Muscle layer of duodenum (tissue), 2 donors: ENCODE results near the gene ZNF189.

Experiments used
- H3K27ac ChIP-seq: one replicate; pipeline ENCODE4 v1.7.0; 2013; ENCODE audit warnings: mild to moderate bottlenecking, low read length
- H3K27me3 ChIP-seq: one replicate; pipeline ENCODE4 v1.7.0; 2013; ENCODE audit warnings: low read depth, mild to moderate bottlenecking, control low read depth, low read length
- H3K36me3 ChIP-seq, 2 donors: one replicate each; pipeline ENCODE4 v1.7.0; 2013; ENCODE audit warnings: low read length in 2 of 2, control low read depth in 1 of 2, mild to moderate bottlenecking in 1 of 2; ENCODE audit not compliant: insufficient read depth in 2 of 2, control insufficient read depth in 1 of 2
- H3K4me1 ChIP-seq, 2 donors: one replicate each; pipeline ENCODE4 v1.7.0; 2013; ENCODE audit warnings: low read length in 2 of 2, mild to moderate bottlenecking in 2 of 2, control low read depth in 1 of 2, moderate library complexity in 1 of 2; ENCODE audit not compliant: insufficient read depth in 2 of 2, control insufficient read depth in 1 of 2
- H3K4me3 ChIP-seq, 2 donors: one replicate each; pipeline ENCODE4 v1.7.0; 2013; ENCODE audit warnings: low read length in 2 of 2, low read depth in 1 of 2, mild to moderate bottlenecking in 1 of 2
- H3K9me3 ChIP-seq, 2 donors: one replicate each; pipeline ENCODE4 v1.7.0; 2013; ENCODE audit warnings: low read length in 2 of 2, control low read depth in 1 of 2, mild to moderate bottlenecking in 1 of 2; ENCODE audit not compliant: control insufficient read depth in 1 of 2
- donor health status: healthy.

Gene ZNF189

DNA sequence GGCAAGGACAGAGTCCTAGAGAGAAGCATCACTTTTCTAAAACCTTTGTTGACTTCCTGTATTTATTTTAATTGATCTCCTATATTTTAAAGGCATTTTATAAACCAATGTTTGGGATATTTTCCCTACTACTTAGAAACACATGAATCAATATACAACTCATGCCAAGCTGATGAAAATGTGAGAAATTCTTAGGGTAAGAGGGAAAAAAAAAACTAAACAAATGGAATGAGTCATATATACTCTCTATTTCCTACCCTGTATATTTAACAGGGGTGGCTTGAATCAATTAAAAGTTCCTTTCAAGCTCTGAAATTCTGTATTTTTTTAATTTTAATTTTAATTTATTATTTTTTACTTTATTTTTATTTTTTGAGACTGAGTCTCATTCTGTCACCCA, 33.5 kb upstream of the ZNF189 start:
- no peaks in the 10 kb centered on the region for H3K27me3 ChIP-seq
- H3K27ac ChIP-seq: no peak overlapping the region
- no peaks in the 10 kb centered on the region for H3K9me3 ChIP-seq
- no peaks in the 10 kb centered on the region for H3K4me1 ChIP-seq
- H3K36me3 ChIP-seq: no peaks in the 10 kb centered on the region
- no peak overlapping the region for H3K4me3 ChIP-seq

DNA sequence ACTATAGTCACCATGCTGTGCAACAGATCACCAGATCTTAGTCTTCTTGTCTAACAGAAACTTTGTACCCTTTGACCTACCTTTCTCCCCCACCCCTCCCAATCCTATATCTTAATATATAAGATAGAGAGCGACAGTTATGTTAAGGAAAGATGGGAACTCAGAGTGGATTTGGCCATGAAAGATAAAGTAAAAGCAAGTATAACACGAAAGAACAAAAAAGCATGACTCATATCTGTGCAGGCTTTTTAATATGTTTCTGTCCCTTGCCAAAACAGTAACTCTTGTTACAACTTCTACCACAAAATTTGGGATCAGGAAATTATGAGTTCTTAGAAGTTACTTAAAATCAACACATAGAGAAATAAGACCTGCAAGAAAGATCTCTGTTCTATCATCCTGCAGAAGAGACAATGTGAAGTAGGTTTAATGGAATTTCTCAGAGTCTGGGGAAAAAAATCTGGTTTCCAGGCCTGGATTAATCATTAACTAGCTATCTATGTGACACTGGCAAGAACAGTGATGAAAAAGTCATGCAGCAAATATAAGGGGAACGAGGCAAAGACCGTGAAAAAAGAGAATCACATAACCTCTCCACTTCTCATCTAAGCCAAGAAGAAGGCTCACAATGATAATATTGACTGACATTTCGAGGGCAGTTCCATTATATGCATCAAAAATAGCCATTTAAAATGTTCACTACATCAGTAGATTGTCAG, 32.5 kb upstream of the ZNF189 start:
- no peaks in the 10 kb centered on the region for H3K27me3 ChIP-seq
- no peaks in the 10 kb centered on the region for H3K9me3 ChIP-seq
- H3K27ac ChIP-seq: no peak overlapping the region
- no peaks in the 10 kb centered on the region for H3K4me1 ChIP-seq
- H3K36me3 ChIP-seq: no peaks in the 10 kb centered on the region
- H3K4me3 ChIP-seq: no peak overlapping the region

DNA sequence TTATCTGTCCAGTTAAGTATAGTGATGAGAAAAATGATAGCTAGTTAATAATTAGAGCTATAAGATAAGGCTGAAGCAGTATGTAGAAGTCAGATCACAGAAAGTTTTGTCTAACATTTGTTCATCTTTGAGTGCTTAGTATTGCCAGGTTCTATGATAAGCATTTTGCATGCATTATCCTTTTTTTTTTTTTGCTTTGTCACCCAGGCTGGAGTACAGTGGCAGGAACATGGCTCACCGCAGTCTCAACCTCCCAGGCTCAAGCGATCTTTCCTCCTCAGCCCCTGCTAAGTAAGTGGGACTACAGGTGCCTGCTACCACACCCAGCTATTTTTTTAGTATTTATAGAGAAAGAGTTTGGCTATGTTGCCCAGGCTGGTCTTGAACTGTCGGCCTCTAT, 31.3 kb upstream of the ZNF189 start:
- H3K9me3 ChIP-seq: no peaks in the 10 kb centered on the region
- H3K27ac ChIP-seq: no peak overlapping the region
- H3K36me3 ChIP-seq: no peaks in the 10 kb centered on the region
- no peaks in the 10 kb centered on the region for H3K27me3 ChIP-seq
- no peaks in the 10 kb centered on the region for H3K4me1 ChIP-seq
- H3K4me3 ChIP-seq: no peak overlapping the region

DNA sequence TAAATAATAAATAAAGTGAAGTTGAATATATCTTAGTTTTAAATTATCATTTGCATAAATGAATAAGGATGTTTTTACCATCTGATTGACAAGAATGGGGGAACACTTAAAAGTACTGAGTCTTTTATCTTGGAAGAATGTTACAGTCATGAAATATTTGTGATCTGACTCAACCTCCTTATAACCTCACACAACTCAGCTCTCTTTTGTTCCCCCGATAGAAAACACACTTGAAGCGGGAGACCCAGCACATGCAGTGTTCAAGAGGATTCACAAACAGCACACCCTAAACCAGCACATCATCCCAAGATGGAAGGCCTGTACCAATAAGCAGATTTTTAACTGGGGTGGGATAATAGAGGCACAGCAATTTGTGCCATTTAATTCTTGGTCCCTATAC, 29.4 kb upstream of the ZNF189 start:
- Histone ChIP-seq H3K9me3 (no peaks in the 10 kb centered on the region), H3K27ac (no peak overlapping the region), H3K4me3 (no peak overlapping the region), H3K4me1 (no peaks in the 10 kb centered on the region), H3K36me3 (no peaks in the 10 kb centered on the region), H3K27me3 (no peaks in the 10 kb centered on the region)

DNA sequence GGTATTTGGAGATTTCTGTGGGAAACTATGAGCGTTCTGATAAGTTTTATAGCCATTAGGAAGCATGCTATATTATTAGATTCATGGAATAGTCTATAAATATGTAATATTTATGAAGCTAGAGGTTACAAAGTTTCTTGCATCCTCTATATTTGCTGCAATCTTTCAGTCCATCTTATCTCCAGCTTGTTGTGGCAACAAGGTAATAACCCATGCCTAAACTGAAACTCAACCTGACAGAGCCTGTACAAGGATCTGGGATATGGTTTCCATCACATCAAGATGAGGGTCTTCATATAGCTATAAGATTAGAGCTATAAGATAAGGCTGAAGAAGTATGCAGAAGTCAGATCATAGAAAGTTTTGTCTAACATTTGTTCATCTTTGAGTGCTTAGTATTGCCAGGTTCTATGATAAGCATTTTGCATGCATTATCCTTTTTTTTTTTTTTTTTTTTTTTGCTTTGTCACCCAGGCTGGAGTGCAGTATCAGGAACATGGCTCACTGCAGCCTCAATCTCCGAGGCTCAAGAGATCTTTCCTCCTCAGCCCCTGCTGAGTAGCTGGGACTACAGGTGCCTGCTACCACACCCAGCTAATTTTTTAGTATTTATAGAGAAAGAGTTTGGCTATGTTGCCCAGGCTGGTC, 28.6 kb upstream of the ZNF189 start:
- peaks cover 2% of the 10 kb centered on the region for H3K27me3 ChIP-seq
- H3K36me3 ChIP-seq: no peaks in the 10 kb centered on the region
- H3K4me1 ChIP-seq: no peaks in the 10 kb centered on the region
- H3K9me3 ChIP-seq: no peaks in the 10 kb centered on the region
- no peak overlapping the region for H3K4me3 ChIP-seq
- H3K27ac ChIP-seq: no peak overlapping the region

DNA sequence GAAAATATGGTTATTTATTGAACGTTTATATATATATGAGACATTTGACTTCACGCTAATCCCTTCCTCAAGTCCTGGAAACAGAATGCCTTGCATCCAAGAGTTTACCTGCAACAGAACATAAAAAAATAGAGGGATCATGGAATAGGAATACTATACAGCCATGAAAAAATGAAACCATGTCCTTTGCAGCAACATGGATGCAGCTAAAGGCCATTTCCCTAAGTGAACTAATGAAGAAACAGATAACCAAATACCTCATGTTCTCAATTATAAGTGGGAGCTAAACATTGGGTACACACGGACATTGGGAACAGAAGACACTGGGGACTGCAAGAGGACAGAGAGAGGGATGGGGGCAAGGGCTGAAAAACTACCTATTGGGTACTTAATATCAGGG, 26.8 kb upstream of the ZNF189 start:
- H3K9me3 ChIP-seq: peaks cover 0 to 3% of the 10 kb centered on the region in 2 donors
- no peaks in the 10 kb centered on the region for H3K36me3 ChIP-seq
- H3K4me1 ChIP-seq: no peaks in the 10 kb centered on the region
- no peak overlapping the region for H3K4me3 ChIP-seq
- H3K27ac ChIP-seq: no peak overlapping the region
- peaks cover 5% of the 10 kb centered on the region for H3K27me3 ChIP-seq

DNA sequence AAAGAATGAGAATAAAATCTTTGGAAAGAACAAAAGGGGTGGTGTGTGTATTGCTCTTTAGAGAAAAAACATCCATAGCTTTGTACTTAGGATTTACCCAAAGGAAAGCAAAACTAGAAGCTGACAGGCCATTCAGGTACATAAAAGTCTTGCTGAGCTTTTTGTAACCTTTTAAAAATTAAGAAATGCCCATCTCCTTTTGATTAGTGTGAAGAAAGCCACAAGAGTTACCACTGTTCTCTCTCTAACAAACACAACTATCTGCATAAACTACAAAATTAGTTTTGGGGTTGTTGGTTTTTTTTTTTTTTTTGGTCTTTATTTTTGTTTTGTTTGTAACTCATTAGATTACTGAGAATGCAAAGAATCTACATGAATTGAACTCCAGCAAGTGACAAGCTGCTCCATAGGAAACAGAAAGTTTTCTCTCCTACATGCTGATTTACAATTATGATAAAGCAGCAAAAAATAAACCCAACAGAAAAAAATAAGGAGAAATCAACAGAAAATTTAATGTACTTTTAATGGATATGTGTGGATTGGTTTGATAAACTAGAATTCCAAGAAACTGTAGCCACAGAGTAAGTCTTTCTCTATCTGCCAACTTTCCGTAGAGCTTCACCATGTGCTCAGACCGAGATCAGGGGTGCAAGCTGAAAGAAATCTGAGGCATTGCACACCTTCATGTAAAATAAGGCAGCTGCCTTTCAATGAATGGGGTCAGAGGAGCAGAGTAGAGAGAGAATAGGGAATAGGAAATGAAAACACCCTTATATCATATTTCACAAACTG, 26.1 kb upstream of the ZNF189 start:
- H3K27ac ChIP-seq: no peak overlapping the region
- no peak overlapping the region for H3K4me3 ChIP-seq
- peaks cover 0 to 3% of the 10 kb centered on the region in 2 donors for H3K9me3 ChIP-seq
- H3K27me3 ChIP-seq: peaks cover 5% of the 10 kb centered on the region
- H3K36me3 ChIP-seq: no peaks in the 10 kb centered on the region
- H3K4me1 ChIP-seq: no peaks in the 10 kb centered on the region

DNA sequence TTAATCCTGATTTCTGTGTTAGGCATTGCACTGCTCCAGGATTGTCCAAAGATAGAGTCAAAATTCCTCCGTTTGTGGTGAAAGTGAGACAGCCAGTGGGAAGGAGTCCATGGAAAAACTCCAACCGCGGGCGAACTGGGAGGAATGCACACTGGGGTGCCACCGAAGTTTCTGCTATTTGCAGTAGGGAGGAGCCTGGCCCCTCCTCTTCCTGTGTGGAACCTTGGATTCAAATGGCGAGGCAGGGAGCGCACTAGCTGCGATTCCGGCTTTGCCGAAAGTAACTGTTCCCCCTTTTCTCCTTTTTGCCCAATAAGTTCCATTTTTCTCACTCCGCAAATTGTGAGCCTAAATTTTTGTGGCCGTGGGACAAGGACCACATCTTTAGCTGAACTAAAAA, 23.1 kb upstream of the ZNF189 start:
- Histone ChIP-seq H3K27me3 (peaks cover 5% of the 10 kb centered on the region), H3K27ac (no peak overlapping the region), H3K9me3 (peaks cover 0 to 3% of the 10 kb centered on the region in 2 donors), H3K4me1 (no peaks in the 10 kb centered on the region), H3K36me3 (no peaks in the 10 kb centered on the region), H3K4me3 (no peak overlapping the region)

DNA sequence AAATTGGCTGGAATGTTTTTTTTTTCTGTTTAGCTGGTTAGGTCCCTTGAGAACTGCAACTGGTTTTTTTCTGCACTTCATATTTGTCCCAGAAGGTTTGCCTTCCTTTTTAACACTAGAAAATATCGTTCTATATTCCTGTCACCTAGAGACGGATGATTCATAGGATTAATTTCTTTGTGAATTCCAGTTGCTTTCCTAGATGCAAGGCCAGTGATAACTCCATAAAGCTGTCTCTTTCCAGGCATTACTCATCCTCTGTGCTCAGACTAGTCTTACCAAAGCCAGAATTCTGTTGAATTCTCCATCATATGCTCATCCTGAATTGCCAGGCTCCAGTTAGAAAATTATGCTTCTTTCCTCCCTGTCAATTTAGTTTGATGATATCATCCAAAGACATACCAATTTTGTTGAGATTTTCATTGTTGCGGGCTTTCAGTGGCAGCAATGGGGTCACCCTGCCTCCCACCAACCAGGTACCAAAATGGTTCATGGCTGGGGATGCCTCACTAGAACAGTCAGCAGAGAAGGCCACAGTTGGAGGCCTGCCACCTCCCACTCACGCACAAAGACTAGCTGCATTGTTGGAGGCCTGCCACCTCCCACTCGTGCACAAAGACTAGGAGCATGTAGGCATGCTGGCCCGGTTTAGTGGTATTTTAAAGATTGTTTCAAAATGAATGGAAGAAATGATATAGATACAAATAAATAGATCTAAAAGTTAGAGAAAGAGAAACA, 22.4 kb upstream of the ZNF189 start:
- Histone ChIP-seq H3K36me3 (no peaks in the 10 kb centered on the region), H3K27ac (no peak overlapping the region), H3K27me3 (peaks cover 5% of the 10 kb centered on the region), H3K9me3 (peaks cover 0 to 3% of the 10 kb centered on the region in 2 donors), H3K4me3 (no peak overlapping the region), H3K4me1 (no peaks in the 10 kb centered on the region)

DNA sequence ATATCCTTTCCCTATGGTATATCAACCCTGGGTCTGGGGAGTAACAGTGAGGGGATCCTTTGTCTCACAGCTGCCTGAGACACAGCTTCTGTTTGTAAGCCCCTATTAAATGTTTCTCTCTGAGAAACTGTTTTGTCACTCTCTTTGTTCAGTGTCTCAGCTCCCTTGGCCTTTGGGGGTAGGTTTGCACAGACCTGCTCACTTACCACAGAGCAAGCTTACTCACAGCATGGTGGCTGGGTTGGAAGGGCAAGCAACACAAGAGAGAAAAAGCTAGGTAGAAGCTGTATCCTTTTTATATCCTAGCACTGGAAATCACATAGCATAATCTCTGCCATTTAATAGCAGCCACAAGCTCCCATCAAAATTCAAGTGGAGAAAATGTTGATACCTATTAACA, 18.4 kb upstream of the ZNF189 start:
- Histone ChIP-seq H3K4me3 (no peak overlapping the region), H3K4me1 (no peaks in the 10 kb centered on the region), H3K27ac (no peak overlapping the region), H3K27me3 (peaks cover under 1% of the 10 kb centered on the region), H3K36me3 (no peaks in the 10 kb centered on the region), H3K9me3 (peaks cover 0 to 7% of the 10 kb centered on the region in 2 donors)

DNA sequence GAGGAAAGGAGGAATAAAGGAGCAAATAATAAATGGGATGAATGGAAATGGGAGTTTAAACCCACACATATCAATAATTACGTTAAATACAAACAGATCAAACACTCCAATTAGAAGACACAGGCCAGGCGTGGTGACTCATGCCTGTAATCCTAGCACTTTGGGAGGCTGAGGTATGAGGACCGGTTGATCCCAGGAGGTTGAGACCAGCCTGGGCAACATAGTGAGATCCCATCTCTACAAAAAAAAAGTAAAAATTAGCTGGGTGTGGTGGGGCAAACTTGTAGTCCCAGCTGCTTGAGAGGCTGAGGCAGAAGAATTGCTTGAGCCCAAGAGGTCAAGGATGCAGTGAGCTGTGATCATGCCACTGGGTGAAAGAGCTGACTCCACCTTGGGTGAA, 17.5 kb upstream of the ZNF189 start:
- Histone ChIP-seq H3K36me3 (no peaks in the 10 kb centered on the region), H3K4me1 (no peaks in the 10 kb centered on the region), H3K27ac (no peak overlapping the region), H3K9me3 (peaks cover 0 to 10% of the 10 kb centered on the region in 2 donors), H3K4me3 (no peak overlapping the region), H3K27me3 (no peaks in the 10 kb centered on the region)
